ENCODE measurements around the gene GTF3A. TPM values are rescaled to one million over a fixed set of nuclear protein-coding genes. Genes with fewer than 3 reads are reported as not detected.

The GTF3A gene
- total and polyA plus RNA-seq, 2 of the 4 experiments (the other 2 are of a cell fraction), result 74.1 to 116 TPM

DNA sequence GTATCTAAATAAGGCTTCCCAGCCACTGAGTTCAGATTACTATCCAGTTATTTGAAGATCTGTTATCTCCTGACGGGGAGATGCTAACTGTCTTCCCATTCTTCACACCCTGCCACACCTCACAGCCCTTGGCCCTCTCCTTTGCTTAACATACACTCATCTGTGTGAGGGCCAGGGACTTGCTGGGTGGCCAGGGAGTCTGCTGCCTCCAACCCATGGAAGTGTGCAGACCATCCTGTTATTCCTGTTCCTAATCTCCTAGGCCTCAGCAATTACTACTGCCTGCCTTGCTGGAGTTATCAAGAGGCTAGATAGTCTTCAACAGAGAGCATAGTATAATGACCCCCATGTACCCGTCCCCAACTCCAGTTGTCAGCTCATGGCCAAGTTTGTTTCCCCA is 36.2 kb upstream of the GTF3A start:
- Histone ChIP-seq H2AK5ac (ENCODE audit: low read depth, low read length) (no peak overlapping the region), H3K9me1 (ENCODE audit: insufficient read depth, low read length) (no peaks in the 10 kb centered on the region), H3K79me1 (ENCODE audit: low read depth in 1 of 2, low read length in 2 of 2) (no peaks in the 10 kb centered on the region), H2BK20ac (ENCODE audit: low read depth, low read length) (no peak overlapping the region), H3K27ac (ENCODE audit: insufficient read depth, low read length) (no peak overlapping the region), H4K20me1 (ENCODE audit: insufficient read depth, low read length) (no peaks in the 10 kb centered on the region), H4K91ac (ENCODE audit: insufficient read depth, low read depth, low read length) (no peak overlapping the region), H3K4me3 (ENCODE audit: insufficient read depth, low read depth, low read length) (no peak overlapping the region), H2AK9ac (replicated peaks; ENCODE audit: low read depth, low read length, poor library complexity) (no peak overlapping the region), H4K5ac (ENCODE audit: low read depth, low read length) (no peak overlapping the region), H2BK5ac (ENCODE audit: low read depth, low read length, poor library complexity, severe bottlenecking) (no peak overlapping the region), H3K9ac (ENCODE audit: low read depth, low read length) (no peak overlapping the region), H4K8ac (ENCODE audit: low read depth in 2 of 2, low read length in 2 of 2) (no peak overlapping the region), H3K23ac (ENCODE audit: low read depth, low read length) (no peak overlapping the region), H3K4me1 (ENCODE audit: control insufficient read depth, insufficient read depth, low read length) (no peaks in the 10 kb centered on the region), H2AFZ (replicated peaks; ENCODE audit: low read length, poor library complexity) (no peak overlapping the region), H3K4ac (ENCODE audit: low read depth, low read length) (no peak overlapping the region), H3K14ac (replicated peaks; ENCODE audit: low read depth, low read length) (no peak overlapping the region), H3K9me3 (ENCODE audit: control insufficient read depth, insufficient read depth, low read length) (no peaks in the 10 kb centered on the region), H2BK15ac (ENCODE audit: low read depth, low read length) (no peak overlapping the region), H2BK120ac (ENCODE audit: low read depth, low read length) (no peak overlapping the region), H3K36me3 (ENCODE audit: control insufficient read depth, insufficient read depth, low read length) (no peaks in the 10 kb centered on the region), H3K18ac (ENCODE audit: low read depth, low read length) (no peak overlapping the region), H3K27me3 (ENCODE audit: control insufficient read depth, insufficient read depth, low read length) (peaks cover 31% of the 10 kb centered on the region), H3K56ac (ENCODE audit: extremely low read depth, insufficient read depth, low read length) (no peak overlapping the region), H3K4me2 (ENCODE audit: low read depth, low read length) (no peak overlapping the region)
- no peak for DNase-seq
- ChIA-PET CTCF (interaction anchor here (0.6 kb wide), 1 partner anchor 306 kb away, joined by 3 read pairs; no protein-coding TSS in a partner anchor), POLR2A (ENCODE audit: unreplicated experiment) (no interaction called here)
- in situ Hi-C loops (cut with MboI; ENCODE audit: low sequenced_read_pairs) (no loop called here), dilution Hi-C loops (cut with HindIII; ENCODE audit: low sequenced_read_pairs, unreplicated experiment) (no loop called here), intact Hi-C loops (cut with micrococcal nuclease) (no loop called here)
- no CpG with 5 or more reads among the region's 2 CpGs for WGBS, 2 experiments (ENCODE audit: extremely low coverage in 2 of 2, insufficient read length in 1 of 2)
- no TSS peak for BruUV-seq (replicated peaks)
- TF ChIP-seq, protein P1, sequence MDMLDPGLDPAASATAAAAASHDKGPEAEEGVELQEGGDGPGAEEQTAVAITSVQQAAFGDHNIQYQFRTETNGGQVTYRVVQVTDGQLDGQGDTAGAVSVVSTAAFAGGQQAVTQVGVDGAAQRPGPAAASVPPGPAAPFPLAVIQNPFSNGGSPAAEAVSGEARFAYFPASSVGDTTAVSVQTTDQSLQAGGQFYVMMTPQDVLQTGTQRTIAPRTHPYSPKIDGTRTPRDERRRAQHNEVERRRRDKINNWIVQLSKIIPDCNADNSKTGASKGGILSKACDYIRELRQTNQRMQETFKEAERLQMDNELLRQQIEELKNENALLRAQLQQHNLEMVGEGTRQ (IDR thresholded peaks at IDR 0.05; ENCODE audit: low read depth, low read length), result no peak
- no peak for TF ChIP-seq MAZ (IDR thresholded peaks at IDR 0.05; ENCODE audit: borderline replicate concordance, low read depth, low read length)
- ATAC-seq (ENCODE audit: low read depth), result no peak

Data from IMR-90 (cell line).